ENCODE results near the gene REXO4.

REXO4 gene

DNA sequence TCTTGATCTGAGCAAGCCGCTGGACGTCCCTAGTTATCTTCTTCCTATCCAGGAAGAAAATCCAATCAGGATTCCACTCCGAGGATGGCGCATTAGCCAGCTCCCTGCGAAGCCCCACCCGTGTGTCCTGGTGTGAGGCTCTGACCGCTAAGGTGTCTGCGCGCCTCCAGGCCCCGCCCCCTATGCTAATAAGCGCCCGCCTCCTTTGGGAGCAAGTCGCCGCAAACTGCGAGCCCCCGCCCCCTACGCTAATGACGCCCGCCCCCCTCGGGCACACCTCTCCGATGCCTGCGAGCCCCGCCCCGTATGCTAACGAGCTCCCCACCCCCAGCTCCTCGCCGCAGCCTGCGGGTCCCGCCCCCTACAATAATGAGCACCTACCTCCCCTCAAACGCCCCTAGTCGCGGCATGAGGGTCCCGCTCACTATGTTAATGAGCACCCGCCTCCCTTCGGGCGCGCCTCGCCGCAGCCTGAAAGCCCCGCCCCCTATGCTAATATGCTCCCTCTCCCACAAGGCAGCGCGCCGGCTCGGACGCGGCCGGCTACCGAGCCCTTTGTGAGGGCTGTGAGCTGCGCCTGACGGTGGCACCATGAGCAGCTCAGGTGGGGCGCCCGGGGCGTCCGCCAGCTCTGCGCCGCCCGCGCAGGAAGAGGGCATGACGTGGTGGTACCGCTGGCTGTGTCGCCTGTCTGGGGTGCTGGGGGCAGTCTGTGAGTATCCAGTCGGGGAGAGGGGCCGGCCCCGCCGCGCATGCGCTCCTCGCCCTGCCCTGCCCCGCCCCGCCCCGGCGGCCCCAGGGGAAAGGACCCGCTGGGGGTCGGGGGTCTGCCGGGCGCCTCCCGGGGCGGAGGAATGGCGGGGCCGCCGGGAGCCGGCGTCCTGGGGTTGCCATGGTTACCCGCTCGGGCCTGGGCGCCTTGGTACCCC, 41.9 kb upstream of the REXO4 start, which contains the start of gene CACFD1 (continued):
- TF ChIP-seq PRDM6 (tag by site-specific recombination; IDR thresholded peaks at IDR 0.05) = no peak
- no peak for TF ChIP-seq ZBTB1 (tag by site-specific recombination; IDR thresholded peaks at IDR 0.05)
- TF ChIP-seq ZNF530 (tag by site-specific recombination; IDR thresholded peaks at IDR 0.05; ENCODE audit: low read depth) = no peak
- no peak for TF ChIP-seq ZNF266 (tag by site-specific recombination; IDR thresholded peaks at IDR 0.05; ENCODE audit: low read depth)
- no peak for TF ChIP-seq ZNF202 (tag by site-specific recombination; IDR thresholded peaks at IDR 0.05; ENCODE audit: borderline replicate concordance)
- no peak for TF ChIP-seq ZNF558 (tag by site-specific recombination; IDR thresholded peaks at IDR 0.05)
- TF ChIP-seq, protein P1, sequence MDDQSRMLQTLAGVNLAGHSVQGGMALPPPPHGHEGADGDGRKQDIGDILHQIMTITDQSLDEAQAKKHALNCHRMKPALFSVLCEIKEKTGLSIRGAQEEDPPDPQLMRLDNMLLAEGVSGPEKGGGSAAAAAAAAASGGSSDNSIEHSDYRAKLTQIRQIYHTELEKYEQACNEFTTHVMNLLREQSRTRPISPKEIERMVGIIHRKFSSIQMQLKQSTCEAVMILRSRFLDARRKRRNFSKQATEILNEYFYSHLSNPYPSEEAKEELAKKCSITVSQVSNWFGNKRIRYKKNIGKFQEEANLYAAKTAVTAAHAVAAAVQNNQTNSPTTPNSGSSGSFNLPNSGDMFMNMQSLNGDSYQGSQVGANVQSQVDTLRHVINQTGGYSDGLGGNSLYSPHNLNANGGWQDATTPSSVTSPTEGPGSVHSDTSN (CRISPR knock-in tag; IDR thresholded peaks at IDR 0.05) = no peak
- no peak for TF ChIP-seq ZNF830 (tag by site-specific recombination; IDR thresholded peaks at IDR 0.05; ENCODE audit: low read depth)
- TF ChIP-seq ZNF776 (tag by site-specific recombination; IDR thresholded peaks at IDR 0.05; ENCODE audit: borderline replicate concordance) = no peak
- peak; percentile 32; the same call in 1 of the 2 replicates for TF ChIP-seq ZXDB (tag by site-specific recombination; IDR thresholded peaks at IDR 0.05)
- TF ChIP-seq ZNF274 (IDR thresholded peaks at IDR 0.05; ENCODE audit: low read length) = no peak
- no peak for TF ChIP-seq ZNF274 (tag by site-specific recombination; IDR thresholded peaks at IDR 0.05; ENCODE audit: borderline replicate concordance)

- H3K27ac ChIP-seq (ENCODE audit: extremely low read depth, low read depth, low read length) = no peak overlapping the region
- TF ChIP-seq ZNF426 (tag by site-specific recombination; IDR thresholded peaks at IDR 0.05) (no peak), GFI1B (tag by site-specific recombination; IDR thresholded peaks at IDR 0.05) (no peak), ZNF18 (tag by site-specific recombination; IDR thresholded peaks at IDR 0.05) (no peak), ZNF580 (tag by site-specific recombination; IDR thresholded peaks at IDR 0.05) (no peak), ZNF639 (tag by site-specific recombination; IDR thresholded peaks at IDR 0.05) (no peak), ZNF398 (tag by site-specific recombination; IDR thresholded peaks at IDR 0.05) (no peak)
- TF ChIP-seq, protein P2, sequence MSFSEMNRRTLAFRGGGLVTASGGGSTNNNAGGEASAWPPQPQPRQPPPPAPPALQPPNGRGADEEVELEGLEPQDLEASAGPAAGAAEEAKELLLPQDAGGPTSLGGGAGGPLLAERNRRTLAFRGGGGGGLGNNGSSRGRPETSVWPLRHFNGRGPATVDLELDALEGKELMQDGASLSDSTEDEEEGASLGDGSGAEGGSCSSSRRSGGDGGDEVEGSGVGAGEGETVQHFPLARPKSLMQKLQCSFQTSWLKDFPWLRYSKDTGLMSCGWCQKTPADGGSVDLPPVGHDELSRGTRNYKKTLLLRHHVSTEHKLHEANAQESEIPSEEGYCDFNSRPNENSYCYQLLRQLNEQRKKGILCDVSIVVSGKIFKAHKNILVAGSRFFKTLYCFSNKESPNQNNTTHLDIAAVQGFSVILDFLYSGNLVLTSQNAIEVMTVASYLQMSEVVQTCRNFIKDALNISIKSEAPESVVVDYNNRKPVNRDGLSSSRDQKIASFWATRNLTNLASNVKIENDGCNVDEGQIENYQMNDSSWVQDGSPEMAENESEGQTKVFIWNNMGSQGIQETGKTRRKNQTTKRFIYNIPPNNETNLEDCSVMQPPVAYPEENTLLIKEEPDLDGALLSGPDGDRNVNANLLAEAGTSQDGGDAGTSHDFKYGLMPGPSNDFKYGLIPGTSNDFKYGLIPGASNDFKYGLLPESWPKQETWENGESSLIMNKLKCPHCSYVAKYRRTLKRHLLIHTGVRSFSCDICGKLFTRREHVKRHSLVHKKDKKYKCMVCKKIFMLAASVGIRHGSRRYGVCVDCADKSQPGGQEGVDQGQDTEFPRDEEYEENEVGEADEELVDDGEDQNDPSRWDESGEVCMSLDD (tag by site-specific recombination; IDR thresholded peaks at IDR 0.05) = no peak
- TF ChIP-seq, protein P3, sequence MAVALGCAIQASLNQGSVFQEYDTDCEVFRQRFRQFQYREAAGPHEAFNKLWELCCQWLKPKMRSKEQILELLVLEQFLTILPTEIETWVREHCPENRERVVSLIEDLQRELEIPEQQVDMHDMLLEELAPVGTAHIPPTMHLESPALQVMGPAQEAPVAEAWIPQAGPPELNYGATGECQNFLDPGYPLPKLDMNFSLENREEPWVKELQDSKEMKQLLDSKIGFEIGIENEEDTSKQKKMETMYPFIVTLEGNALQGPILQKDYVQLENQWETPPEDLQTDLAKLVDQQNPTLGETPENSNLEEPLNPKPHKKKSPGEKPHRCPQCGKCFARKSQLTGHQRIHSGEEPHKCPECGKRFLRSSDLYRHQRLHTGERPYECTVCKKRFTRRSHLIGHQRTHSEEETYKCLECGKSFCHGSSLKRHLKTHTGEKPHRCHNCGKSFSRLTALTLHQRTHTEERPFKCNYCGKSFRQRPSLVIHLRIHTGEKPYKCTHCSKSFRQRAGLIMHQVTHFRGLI (tag by site-specific recombination; IDR thresholded peaks at IDR 0.05) = no peak
Measured at GRCh38 chr9:133458643-133459312, 41.0 kb upstream of the REXO4 start.

More at GRCh38 chr9:133458643-133459312, 41.0 kb upstream of the REXO4 start:
- no peaks in the 10 kb centered on the region for H3K4me1 ChIP-seq (ENCODE audit: control insufficient read depth, insufficient read depth, low read length)
- POLR2A ChIA-PET = interaction anchor here (0.5 to 2.0 kb wide), 32 partner anchors 8 to 428 kb away, joined by 3 to 28 read pairs (median 5); partner anchors contain the start of genes ADAMTS13, GTF3C5, MED22 and REXO4
- no peak overlapping the region; the same call in 1 of the 2 replicates for H3K4me3 ChIP-seq (ENCODE audit: low read depth, low read length)
- peaks cover 0 to 7% of the 10 kb centered on the region in 2 experiments; a peak in 1 of 3 replicates for H3K36me3 ChIP-seq (ENCODE audit: control insufficient read depth in 2 of 2, insufficient read depth in 1 of 2, low read length in 2 of 2)
- H3K9me3 ChIP-seq (ENCODE audit: control insufficient read depth, insufficient read depth, low read depth, low read length) = no peaks in the 10 kb centered on the region
- CTCF ChIA-PET = interaction anchor here (0.8 to 1.8 kb wide), 10 partner anchors 7 to 437 kb away, joined by 3 to 7 read pairs (median 4); no protein-coding TSS in a partner anchor

Measured in HEK293 (cell line).